Osteoblast (primary cell): Measurements from ENCODE around the gene CILP2. TPM values are rescaled to one million over a fixed set of nuclear protein-coding genes. Genes with fewer than 3 reads are reported as not detected.

Experiments
- DNase-seq: peaks from one replicate; pipeline ENCODE4 v3.0.0; 2011; ENCODE audit warnings: low spot score, mixed read lengths; ENCODE audit not compliant: insufficient read length; ENCODE audit errors: missing footprints
- H2AFZ ChIP-seq: 2 replicates; pipeline ENCODE4 v1.6.0; 2011; ENCODE audit warnings: mild to moderate bottlenecking, low read length
- H3K27ac ChIP-seq: 2 replicates; pipeline ENCODE4 v1.5.1; 2011; ENCODE audit warnings: mild to moderate bottlenecking, low read depth, low read length, moderate library complexity
- H3K27me3 ChIP-seq: 2 replicates; pipeline ENCODE4 v1.6.0; 2012; ENCODE audit warnings: mild to moderate bottlenecking, control low read depth, inconsistent platforms, low read length, moderate library complexity; ENCODE audit not compliant: insufficient read depth
- H3K36me3 ChIP-seq: 2 replicates; pipeline ENCODE4 v1.5.1; 2011; ENCODE audit warnings: mild to moderate bottlenecking, low read length, control low read depth, moderate library complexity; ENCODE audit not compliant: insufficient read depth
- H3K4me1 ChIP-seq: 2 replicates; pipeline ENCODE4 v1.5.1; 2011; ENCODE audit warnings: mild to moderate bottlenecking, low read length, control low read depth, moderate library complexity; ENCODE audit not compliant: insufficient read depth
- H3K4me2 ChIP-seq: 2 replicates; pipeline ENCODE4 v1.6.0; 2011; ENCODE audit warnings: mild to moderate bottlenecking, low read length; ENCODE audit not compliant: insufficient read depth
- H3K4me3 ChIP-seq: fragments of 200-600 bp; sonication (generic); 3 replicates; pipeline ENCODE4 v1.5.1; 2012; ENCODE audit warnings: mild to moderate bottlenecking, low read length, inconsistent platforms; ENCODE audit not compliant: insufficient read depth
- H3K79me2 ChIP-seq: 2 replicates; pipeline ENCODE4 v1.6.0; 2012; ENCODE audit warnings: mild to moderate bottlenecking, low read length, control low read depth, inconsistent platforms; ENCODE audit not compliant: insufficient read depth
- H3K9me3 ChIP-seq: 2 replicates; pipeline ENCODE4 v1.5.1; 2011; ENCODE audit warnings: low read depth, low read length, control low read depth
- H4K20me1 ChIP-seq: 2 replicates; pipeline ENCODE4 v1.6.0; 2012; ENCODE audit warnings: mild to moderate bottlenecking, low read length, control low read depth; ENCODE audit not compliant: insufficient read depth
- total RNA-seq: library from RNA; depleted of rRNA; stranded (reverse); fragments of >200 nt; gene quantifications from 2 replicates; pipeline ENCODE4 v1.2.3, GENCODE V29; 2012
- TF ChIP-seq, protein P1 (sequence below): IDR thresholded peaks from 2 replicates; pipeline ENCODE4 v1.5.1; 2011; ENCODE audit warnings: mild to moderate bottlenecking, low read depth, low read length, moderate library complexity; ENCODE audit errors: extremely low read depth

The CILP2 gene
- total RNA-seq, 1 donor = 0.72 TPM

DNA sequence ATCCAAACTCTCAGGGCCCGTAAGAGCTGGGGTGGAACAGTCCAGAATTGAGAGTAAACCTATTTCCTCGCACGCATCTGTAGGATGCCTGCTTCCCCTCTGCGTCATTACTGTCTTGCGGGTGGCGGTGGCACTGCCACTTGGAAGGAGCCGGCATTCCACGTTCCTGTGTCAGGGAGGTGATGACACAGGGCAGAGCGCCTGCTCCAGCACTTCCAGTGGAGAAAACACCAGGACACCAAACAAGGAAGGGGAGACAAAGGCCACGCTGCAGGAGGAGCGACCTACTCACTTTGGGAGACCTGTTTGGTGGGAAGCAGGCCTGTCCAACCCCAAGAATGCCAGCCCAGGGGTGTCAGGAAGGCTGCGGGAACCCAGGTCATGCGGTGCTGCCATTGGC, 43.3 kb downstream of the CILP2 start:
- TF ChIP-seq, protein P1, sequence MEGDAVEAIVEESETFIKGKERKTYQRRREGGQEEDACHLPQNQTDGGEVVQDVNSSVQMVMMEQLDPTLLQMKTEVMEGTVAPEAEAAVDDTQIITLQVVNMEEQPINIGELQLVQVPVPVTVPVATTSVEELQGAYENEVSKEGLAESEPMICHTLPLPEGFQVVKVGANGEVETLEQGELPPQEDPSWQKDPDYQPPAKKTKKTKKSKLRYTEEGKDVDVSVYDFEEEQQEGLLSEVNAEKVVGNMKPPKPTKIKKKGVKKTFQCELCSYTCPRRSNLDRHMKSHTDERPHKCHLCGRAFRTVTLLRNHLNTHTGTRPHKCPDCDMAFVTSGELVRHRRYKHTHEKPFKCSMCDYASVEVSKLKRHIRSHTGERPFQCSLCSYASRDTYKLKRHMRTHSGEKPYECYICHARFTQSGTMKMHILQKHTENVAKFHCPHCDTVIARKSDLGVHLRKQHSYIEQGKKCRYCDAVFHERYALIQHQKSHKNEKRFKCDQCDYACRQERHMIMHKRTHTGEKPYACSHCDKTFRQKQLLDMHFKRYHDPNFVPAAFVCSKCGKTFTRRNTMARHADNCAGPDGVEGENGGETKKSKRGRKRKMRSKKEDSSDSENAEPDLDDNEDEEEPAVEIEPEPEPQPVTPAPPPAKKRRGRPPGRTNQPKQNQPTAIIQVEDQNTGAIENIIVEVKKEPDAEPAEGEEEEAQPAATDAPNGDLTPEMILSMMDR = no peak
- H3K79me2 ChIP-seq = no peaks in the 10 kb centered on the region
- H4K20me1 ChIP-seq = no peaks in the 10 kb centered on the region
- no peaks in the 10 kb centered on the region for H3K36me3 ChIP-seq
- H3K27ac ChIP-seq = no peak overlapping the region
- H3K4me2 ChIP-seq = no peak overlapping the region
- H3K4me1 ChIP-seq = no peaks in the 10 kb centered on the region
- no peak overlapping the region for H3K4me3 ChIP-seq
- no peaks in the 10 kb centered on the region for H3K9me3 ChIP-seq
- peak; percentile 4 for DNase-seq
- no peak overlapping the region for H2AFZ ChIP-seq
- H3K27me3 ChIP-seq = no peaks in the 10 kb centered on the region

DNA sequence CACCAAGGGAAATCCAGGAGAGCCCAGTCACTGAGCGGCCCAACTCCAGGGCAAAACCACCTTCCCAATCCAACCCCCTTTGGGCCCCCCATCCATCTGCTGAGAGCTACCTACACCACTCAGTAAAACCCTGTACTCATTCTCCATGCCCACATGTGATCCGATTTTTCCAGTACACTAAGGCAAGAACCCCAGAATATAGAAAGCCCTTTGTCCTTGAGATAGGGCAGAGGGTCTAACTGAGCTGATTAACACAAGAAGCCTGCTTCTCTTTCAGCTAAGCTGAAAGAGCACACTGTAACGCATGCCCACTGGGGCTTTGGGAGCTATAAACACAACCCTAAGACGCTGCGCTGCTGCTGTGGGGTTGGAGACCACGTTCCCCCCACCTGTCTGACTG, 44.4 kb downstream of the CILP2 start:
- Histone ChIP-seq H3K9me3 (no peaks in the 10 kb centered on the region), H3K4me3 (no peak overlapping the region), H3K36me3 (no peaks in the 10 kb centered on the region), H3K4me1 (no peaks in the 10 kb centered on the region), H3K4me2 (no peak overlapping the region), H3K27me3 (no peaks in the 10 kb centered on the region), H4K20me1 (no peaks in the 10 kb centered on the region), H3K27ac (no peak overlapping the region), H3K79me2 (no peaks in the 10 kb centered on the region), H2AFZ (no peak overlapping the region)
- TF ChIP-seq, protein P1 = no peak
- no peak for DNase-seq

DNA sequence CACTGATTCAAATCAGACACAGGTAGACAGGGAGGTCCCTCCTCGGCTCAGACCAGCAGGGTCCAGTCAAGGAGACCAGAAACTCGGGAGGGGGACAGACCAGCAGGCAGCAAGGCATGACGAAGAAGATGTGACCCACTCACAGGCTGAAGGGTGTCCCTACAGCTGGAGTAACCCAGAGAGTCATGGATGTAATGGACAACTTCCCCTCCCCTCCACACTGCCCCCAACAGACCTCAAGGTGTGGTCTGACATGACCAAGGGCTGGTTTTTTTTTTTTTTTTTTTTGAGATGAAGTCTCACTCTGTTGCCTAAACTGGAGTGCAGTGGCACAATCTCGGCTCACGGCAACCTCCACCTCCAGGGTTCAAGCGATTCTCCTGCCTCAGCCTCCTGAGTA, 46.3 kb downstream of the CILP2 start:
- H3K27me3 ChIP-seq = no peaks in the 10 kb centered on the region
- no peaks in the 10 kb centered on the region for H3K4me1 ChIP-seq
- no peak overlapping the region for H2AFZ ChIP-seq
- no peak overlapping the region for H3K27ac ChIP-seq
- H3K9me3 ChIP-seq = no peaks in the 10 kb centered on the region
- DNase-seq = no peak
- no peak overlapping the region for H3K4me2 ChIP-seq
- H3K4me3 ChIP-seq = no peak overlapping the region
- TF ChIP-seq, protein P1 = no peak
- no peaks in the 10 kb centered on the region for H3K79me2 ChIP-seq
- H4K20me1 ChIP-seq = no peaks in the 10 kb centered on the region
- no peaks in the 10 kb centered on the region for H3K36me3 ChIP-seq

GRCh38 chr19:19587771-19588170, 49.7 kb downstream of the CILP2 start:
- Histone ChIP-seq H3K4me3 (no peak overlapping the region), H3K9me3 (no peaks in the 10 kb centered on the region), H3K79me2 (no peaks in the 10 kb centered on the region)

More at GRCh38 chr19:19587771-19588170, 49.7 kb downstream of the CILP2 start:
- DNase-seq = peak; percentile 59
- Histone ChIP-seq H4K20me1 (no peaks in the 10 kb centered on the region), H3K36me3 (no peaks in the 10 kb centered on the region), H3K27ac (no peak overlapping the region), H3K4me1 (peaks cover 12% of the 10 kb centered on the region), H3K27me3 (no peaks in the 10 kb centered on the region), H2AFZ (no peak overlapping the region), H3K4me2 (no peak overlapping the region)
- TF ChIP-seq, protein P1 = no peak
